ENCODE results near the gene SETD6. TPM values are rescaled to one million over a fixed set of nuclear protein-coding genes. Genes with fewer than 3 reads are reported as not detected.

Gene SETD6
- total RNA-seq, 1 donor from 2014 or later: 17.3 TPM

- H3K4me3 ChIP-seq: no peak overlapping the region
- no peaks in the 10 kb centered on the region for H3K4me1 ChIP-seq
- intact Hi-C loops (cut with DNase I): loop anchor here (5.0 kb wide), 1 partner anchor 144 kb away; no protein-coding TSS in a partner anchor
- H3K36me3 ChIP-seq: no peaks in the 10 kb centered on the region
- no peak overlapping the region for H3K27ac ChIP-seq
- no peak for ATAC-seq
- TF ChIP-seq CTCF (IDR thresholded peaks at IDR 0.05): no peak
- H3K27me3 ChIP-seq (ENCODE audit: low read depth): no peaks in the 10 kb centered on the region
- DNase-seq: no peak
- H3K9me3 ChIP-seq: no peaks in the 10 kb centered on the region
These were observed 34.0 kb upstream of the SETD6 start for GRCh38 chr16:58481226-58481869.

GRCh38 chr16:58481931-58482330 is 33.4 kb upstream of the SETD6 start:
- intact Hi-C loops (cut with DNase I): loop anchor here (5.0 kb wide), 1 partner anchor 145 kb away; no protein-coding TSS in a partner anchor
- no peak for TF ChIP-seq CTCF (IDR thresholded peaks at IDR 0.05)
- H3K4me1 ChIP-seq: no peaks in the 10 kb centered on the region
- DNase-seq (no peak), ATAC-seq (no peak)
- H3K4me3 ChIP-seq: no peak overlapping the region
- H3K27ac ChIP-seq: no peak overlapping the region
- H3K36me3 ChIP-seq: no peaks in the 10 kb centered on the region
- H3K9me3 ChIP-seq: no peaks in the 10 kb centered on the region
- no peaks in the 10 kb centered on the region for H3K27me3 ChIP-seq (ENCODE audit: low read depth)

- DNase-seq: no peak
- no peak for TF ChIP-seq CTCF (IDR thresholded peaks at IDR 0.05)
- intact Hi-C loops (cut with DNase I): no loop called here
- no peaks in the 10 kb centered on the region for H3K9me3 ChIP-seq
- no peaks in the 10 kb centered on the region for H3K36me3 ChIP-seq
- no peaks in the 10 kb centered on the region for H3K27me3 ChIP-seq (ENCODE audit: low read depth)
- no peak overlapping the region for H3K4me3 ChIP-seq
- H3K4me1 ChIP-seq: no peaks in the 10 kb centered on the region
- ATAC-seq: no peak
- no peak overlapping the region for H3K27ac ChIP-seq
These were observed 30.0 kb upstream of the SETD6 start for GRCh38 chr16:58485184-58485887.

- intact Hi-C loops (cut with DNase I): no loop called here
- no peaks in the 10 kb centered on the region for H3K36me3 ChIP-seq
- peak; percentile 87 for DNase-seq
- ATAC-seq: peak; percentile 93 to 95
- no peak overlapping the region for H3K27ac ChIP-seq
- H3K4me1 ChIP-seq: no peaks in the 10 kb centered on the region
- H3K4me3 ChIP-seq: no peak overlapping the region
- H3K27me3 ChIP-seq (ENCODE audit: low read depth): no peaks in the 10 kb centered on the region
- no peaks in the 10 kb centered on the region for H3K9me3 ChIP-seq
- TF ChIP-seq CTCF (IDR thresholded peaks at IDR 0.05): peak; percentile 94
These were observed 27.6 kb upstream of the SETD6 start for GRCh38 chr16:58487566-58488351.

- no peaks in the 10 kb centered on the region for H3K36me3 ChIP-seq
- H3K4me3 ChIP-seq: no peak overlapping the region
- no peak for TF ChIP-seq CTCF (IDR thresholded peaks at IDR 0.05)
- H3K27me3 ChIP-seq (ENCODE audit: low read depth): peaks cover 1% of the 10 kb centered on the region
- no peak overlapping the region for H3K27ac ChIP-seq
- ATAC-seq: no peak
- no peak for DNase-seq
- no peaks in the 10 kb centered on the region for H3K4me1 ChIP-seq
- no peaks in the 10 kb centered on the region for H3K9me3 ChIP-seq
- intact Hi-C loops (cut with DNase I): no loop called here
These were observed 26.8 kb upstream of the SETD6 start for GRCh38 chr16:58488531-58488930.
